HG03354 (cell line): Measurements from ENCODE around the gene MIS18A.
"Not testable (repeated sequence)": the region's sequence is repeated elsewhere in the genome, so short reads cannot be mapped to it uniquely, and the experiment has no call there.

Experiments used
- ATAC-seq: cut with Tn5 transposase; IDR thresholded peaks from one replicate; pipeline ENCODE4 v1.9.1; 2021; ENCODE audit warnings: mild to moderate bottlenecking; ENCODE audit not compliant: unreplicated experiment, poor library complexity, severe bottlenecking

Gene MIS18A

GRCh38 chr21:32278518-32279376 is at the start of gene MIS18A:
Gene MIS18A, minus strand, starts transcription at chr21:32279049. Its CDS starts 35 bp downstream, at chr21:32279014.
- ATAC-seq: peak; percentile 95

- ATAC-seq: no peak
Observed at GRCh38 chr21:32328595-32328994, 49.7 kb upstream of the MIS18A start.

GRCh38 chr21:32325706-32326105 is 46.9 kb upstream of the MIS18A start:
- ATAC-seq: no peak

- no peak for ATAC-seq
Observed at GRCh38 chr21:32322676-32323075, 43.8 kb upstream of the MIS18A start.

- ATAC-seq: no peak
Observed at GRCh38 chr21:32322103-32322502, 43.3 kb upstream of the MIS18A start.

- no peak for ATAC-seq
Observed at GRCh38 chr21:32321480-32321879, 42.6 kb upstream of the MIS18A start.

GRCh38 chr21:32320726-32321125 is 41.9 kb upstream of the MIS18A start:
- ATAC-seq: no peak

GRCh38 chr21:32320059-32320458 is 41.2 kb upstream of the MIS18A start:
- no peak for ATAC-seq

- ATAC-seq: no peak
Observed at GRCh38 chr21:32319012-32319411, 40.2 kb upstream of the MIS18A start.

- no peak for ATAC-seq
Observed at GRCh38 chr21:32317726-32318125, 38.9 kb upstream of the MIS18A start.

- no peak for ATAC-seq
Observed at GRCh38 chr21:32316361-32317215, 37.7 kb upstream of the MIS18A start.

- no peak for ATAC-seq
Observed at GRCh38 chr21:32315511-32316281, 36.8 kb upstream of the MIS18A start.

- no peak for ATAC-seq
Observed at GRCh38 chr21:32314806-32315205, 36.0 kb upstream of the MIS18A start.

- no peak for ATAC-seq
Observed at GRCh38 chr21:32312976-32313375, 34.1 kb upstream of the MIS18A start.

- no peak for ATAC-seq
Observed at GRCh38 chr21:32312326-32312725, 33.5 kb upstream of the MIS18A start.

GRCh38 chr21:32311621-32312020 is 32.8 kb upstream of the MIS18A start:
- ATAC-seq: no peak

- ATAC-seq: not testable (repeated sequence)
Observed at GRCh38 chr21:32310976-32311375, 32.1 kb upstream of the MIS18A start.

GRCh38 chr21:32309906-32310460 is 31.1 kb upstream of the MIS18A start:
- ATAC-seq: no peak

GRCh38 chr21:32308696-32309095 is 29.8 kb upstream of the MIS18A start:
- ATAC-seq: no peak

- ATAC-seq: no peak
Observed at GRCh38 chr21:32307706-32308105, 28.9 kb upstream of the MIS18A start.
